NCI-H2196 (cell line): ENCODE data around the gene PEA15.

Experiments used
- DNase-seq: peaks from one replicate; lab custom pipeline; 2025; ENCODE audit not compliant: unreplicated experiment; lab: John Stamatoyannopoulos, UW

PEA15 gene

DNA sequence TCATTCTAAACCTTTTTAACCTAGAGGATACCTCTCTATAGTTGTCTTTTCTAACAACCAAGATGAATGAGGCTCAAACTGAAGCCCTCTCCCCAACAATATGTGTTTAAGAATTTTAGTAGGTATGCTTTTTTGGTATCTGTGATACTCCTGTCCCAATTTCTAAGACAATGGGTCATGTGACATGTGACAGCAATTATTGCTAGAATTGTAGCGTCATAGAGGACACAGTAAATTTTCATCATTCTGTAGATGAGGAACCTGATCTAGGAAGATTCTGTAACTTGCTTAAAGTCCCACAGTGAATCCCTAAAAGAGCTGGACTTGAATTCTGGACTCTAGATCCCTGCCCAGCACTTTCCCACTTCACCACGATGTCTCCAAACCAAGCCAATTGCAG, 26.5 kb upstream of the PEA15 start:
- DNase-seq, result no peak

DNA sequence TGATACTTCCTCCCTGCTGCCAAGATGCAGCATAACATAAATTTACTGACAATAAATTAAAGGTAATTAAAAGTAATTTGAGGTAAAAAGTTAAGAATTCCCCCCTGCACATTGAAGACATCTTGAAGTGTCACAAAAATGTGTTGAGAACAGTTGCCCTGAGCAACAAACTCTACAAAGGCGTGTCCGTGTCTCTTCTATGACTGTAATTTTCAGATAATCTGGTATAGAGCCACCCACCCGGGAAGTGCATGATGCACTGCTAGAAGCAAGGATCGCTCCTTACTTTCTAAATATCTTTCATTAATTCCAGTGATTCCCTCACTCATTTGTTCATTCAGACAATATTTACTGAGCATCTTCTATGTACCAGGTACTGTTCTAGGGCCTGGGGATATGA, 25.8 kb upstream of the PEA15 start:
- DNase-seq, result no peak

DNA sequence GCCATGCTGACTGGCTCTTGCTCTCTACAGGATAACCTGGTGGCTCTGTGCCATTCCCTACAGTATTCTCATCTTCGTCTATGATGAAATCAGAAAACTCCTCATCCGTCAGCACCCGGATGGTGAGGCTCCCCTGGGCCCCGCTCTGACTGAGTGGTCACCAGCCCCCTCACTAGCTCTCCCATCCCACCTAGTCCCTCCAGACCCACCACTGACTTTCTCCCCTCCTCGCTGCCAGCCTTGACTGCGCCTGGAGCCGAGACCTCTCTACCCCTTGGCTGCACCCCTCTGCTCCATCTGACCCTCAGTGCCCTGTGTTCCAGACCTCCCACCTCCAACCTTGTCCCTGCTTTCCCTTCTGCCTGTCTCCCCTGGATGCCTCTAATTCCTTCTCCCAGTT, 18.9 kb upstream of the PEA15 start:
- DNase-seq, result no peak

DNA sequence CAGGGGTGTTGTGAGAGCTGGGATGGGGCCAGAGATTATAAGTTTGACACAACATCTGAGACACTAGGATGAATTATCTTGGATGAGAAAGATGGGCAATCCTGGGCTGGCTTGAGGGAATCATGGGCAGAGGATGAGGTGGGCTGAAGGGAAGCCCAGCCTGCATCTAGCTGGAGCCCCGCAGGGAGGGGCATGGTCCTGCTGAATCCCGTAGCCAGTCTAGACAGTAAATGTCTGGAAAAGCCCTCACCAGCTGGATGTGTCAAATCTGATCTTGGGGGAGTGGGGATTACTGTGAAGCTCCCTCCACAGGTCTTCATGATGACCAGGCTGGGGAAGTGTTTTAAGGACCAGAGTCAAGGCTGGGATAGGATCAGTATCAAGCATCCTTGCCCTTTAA, 18.5 kb upstream of the PEA15 start:
- DNase-seq, result no peak

DNA sequence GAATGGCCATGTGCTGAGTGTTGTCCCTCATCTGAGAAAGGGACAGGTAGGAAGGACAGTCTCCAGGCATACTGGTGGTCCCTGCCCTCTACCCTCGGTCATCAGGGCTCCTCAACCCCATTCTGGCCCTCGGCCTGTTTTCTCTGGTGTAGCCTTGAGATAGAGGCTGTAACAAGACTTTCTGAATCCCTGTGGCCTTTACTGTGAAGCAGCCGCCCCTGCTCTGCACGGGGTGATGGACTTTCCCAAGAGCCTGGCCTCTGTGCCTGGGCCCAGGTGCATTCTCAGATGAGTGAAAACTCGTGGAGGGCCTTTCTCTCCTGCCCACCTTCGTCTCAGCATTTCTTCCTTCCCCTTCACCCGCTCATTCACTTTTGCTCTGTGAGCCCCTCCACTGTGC, 17.8 kb upstream of the PEA15 start:
- DNase-seq, result no peak

DNA sequence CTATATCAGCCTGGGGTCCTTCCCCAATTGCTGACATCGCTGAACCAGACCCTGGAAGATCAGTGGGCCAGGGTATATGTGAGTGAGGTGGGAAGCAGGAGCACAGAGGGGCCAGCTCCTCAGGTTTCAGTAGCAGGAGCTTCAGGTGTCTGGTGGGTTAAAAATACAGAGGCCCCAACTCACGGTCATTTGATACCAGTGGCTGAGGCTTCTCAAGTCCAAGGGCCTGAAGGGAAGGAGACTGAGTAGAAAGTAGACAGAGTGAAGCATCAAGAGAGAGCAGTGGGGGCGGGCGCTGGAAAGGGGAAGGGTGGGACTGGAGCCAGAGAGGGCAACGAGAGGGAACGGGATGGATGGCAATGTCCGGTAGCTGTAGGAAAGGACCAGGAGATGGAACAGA, 16.8 kb upstream of the PEA15 start:
- no peak for DNase-seq

DNA sequence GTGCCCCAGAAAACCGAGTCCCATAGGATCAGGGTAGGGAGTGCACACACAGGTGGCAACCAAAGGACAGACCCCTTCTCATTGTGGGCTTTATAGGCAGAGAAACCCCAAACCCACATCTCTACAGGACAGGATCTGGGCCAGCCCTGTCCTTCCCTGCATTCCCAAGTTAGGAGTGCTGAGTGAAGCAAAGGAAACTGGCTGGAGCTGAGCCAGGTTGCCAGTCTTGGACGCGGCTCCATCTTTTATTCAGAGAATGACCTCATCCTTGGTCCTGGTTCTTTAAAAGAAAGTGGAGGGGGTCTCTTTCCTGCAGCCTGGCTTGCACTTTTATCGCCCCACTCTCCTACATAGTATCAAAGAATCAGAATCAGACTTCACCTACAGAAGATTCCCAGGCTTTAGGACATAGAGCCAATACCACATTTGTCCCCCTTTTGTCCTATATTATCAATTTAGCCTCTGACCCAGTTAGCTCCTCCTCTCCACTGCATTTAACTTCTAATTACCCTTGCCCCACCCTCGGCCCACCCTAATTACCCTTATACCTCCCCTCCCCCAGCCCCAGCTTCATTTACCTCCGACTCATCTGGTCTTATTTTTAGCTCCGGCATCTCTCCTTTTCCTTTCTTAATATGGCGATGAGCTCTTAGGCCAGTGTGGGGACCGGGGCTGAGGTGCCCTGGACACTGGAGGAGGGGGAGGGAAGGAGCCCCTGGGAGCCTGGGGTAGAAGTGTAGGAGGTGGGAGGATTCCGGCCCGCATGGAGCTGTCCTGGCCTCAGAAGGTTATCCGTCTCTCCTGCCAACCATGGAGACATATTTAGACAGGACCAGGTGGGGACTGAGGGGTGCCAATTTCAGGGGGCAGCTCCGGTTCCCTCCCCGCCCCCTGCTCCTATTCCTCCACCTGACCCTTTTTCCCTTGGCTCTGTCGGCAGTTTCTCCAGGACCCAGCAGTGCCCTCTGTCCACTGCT, 15.2 kb upstream of the PEA15 start, which contains the start of gene CASQ1:
CASQ1 (plus strand) TSS at position 927 of the 977 bp plus-strand sequence. CDS start 177 bp downstream, outside the sequence.
- DNase-seq, result no peak

DNA sequence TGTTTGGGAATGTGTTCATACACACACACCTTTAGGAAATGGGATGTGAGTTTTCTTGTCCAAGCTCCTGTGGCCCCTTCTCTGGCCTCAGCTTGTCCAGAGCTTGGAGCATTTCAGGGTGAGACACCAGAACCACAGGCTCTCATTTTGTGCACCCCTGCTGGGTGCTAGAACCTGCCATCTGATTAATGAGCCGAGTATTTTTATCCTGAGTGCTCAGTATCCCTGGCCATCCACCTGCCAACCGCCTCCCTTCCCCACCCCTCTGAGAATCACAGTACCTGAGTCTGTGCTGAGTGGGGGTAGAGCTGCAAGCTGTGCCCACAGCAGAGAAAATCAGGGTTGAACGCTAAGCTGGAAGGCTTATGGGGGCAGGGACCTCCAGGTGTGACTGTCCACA, 13.4 kb upstream of the PEA15 start:
- no peak for DNase-seq

DNA sequence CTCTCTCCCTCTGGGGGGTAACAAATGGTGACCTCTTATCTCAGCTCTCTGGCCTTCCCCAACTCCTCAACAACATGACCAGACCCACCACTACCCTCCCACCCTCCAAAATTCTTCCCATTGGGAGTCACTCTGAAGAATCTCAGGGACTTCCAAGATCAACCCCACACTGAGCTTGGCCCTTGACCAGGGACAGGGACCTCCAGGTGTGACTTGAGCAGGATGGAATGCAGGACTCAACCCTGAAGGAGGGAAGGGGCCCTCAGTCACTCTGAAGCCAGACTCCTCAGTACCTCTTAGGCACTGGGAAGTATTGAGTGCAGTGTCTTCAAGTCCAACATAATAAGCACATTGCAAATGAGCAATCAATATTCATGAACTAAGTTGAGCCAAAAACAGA, 12.9 kb upstream of the PEA15 start:
- no peak for DNase-seq

DNA sequence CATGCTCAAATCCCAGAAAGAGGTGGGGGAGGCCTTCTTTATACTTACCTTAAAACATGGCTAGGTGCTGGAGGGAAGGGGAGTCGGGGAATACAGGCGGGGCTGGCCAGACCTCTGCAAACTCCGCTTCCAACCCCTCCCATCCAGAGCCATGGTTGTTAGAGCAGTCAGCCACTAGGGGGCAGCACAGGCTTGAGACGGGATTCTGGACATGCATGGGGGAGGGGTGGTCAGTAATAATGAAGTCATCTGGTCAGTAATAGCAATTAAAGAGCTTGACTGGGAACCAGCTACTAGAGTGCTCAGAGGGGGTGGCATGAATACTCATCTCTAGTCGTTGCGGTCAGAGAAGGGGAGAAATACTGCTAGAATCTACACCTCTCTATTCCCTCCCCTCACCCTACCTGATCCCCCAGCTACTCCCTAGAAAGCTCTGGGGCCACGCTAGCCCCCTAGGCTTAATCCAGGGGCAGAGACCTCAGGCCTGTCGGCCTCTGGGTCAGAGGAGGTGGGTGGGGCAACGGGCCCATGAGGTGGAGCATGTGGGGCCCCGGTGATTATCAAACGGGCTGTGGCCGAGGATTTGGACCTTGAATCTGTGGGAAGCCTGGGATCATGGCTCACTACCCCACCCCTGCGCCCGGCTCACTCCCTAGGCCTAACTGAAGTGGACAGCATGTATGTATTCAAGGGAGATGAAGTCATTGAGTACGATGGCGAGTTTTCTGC, 11.9 kb upstream of the PEA15 start:
- DNase-seq, result peak; percentile 90

DNA sequence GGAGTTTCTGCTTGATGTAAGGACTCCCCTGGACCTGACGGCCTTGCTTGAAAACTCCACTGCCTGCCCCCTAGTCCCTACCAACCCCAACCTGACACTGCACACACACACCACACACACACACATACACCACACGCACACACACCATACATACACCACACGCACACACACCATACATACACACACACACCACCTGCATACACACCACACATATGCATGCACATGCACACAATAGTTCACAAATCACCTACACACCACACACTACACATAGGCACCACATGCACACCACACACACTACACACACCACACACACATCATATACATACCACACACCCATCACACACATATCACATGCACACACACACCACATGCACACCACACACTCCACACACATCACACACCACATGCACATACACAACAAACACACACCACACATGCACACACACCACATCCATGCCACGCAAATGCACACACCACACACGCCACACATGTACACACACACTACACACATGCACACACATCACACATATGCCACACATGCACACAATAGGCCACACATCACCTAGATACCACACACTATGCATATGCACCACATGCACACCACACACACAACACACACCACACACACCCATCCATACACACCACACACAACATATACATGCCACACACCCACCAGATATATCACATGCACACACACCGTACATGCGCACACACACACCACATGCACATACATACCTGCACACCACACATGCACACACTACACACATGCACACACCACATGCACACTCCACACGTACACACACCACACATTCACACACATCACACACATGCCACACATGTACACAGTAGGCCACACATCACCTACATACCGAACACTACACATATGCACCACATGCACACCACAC, 11.1 kb upstream of the PEA15 start:
- no peak for DNase-seq

DNA sequence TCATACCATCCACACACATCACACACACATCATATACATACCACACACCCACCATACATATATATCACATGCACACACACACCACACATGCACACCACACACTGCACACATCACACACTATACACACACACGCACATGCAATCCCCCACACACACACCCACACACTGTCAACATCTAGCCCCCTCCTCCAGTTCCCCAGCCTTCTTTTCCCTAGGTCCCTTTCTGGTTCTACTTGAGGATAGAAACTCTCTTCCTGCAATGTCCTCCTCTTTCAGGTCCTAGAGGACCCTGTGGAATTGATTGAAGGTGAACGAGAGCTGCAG, 10.5 kb upstream of the PEA15 start:
- DNase-seq, result no peak

DNA sequence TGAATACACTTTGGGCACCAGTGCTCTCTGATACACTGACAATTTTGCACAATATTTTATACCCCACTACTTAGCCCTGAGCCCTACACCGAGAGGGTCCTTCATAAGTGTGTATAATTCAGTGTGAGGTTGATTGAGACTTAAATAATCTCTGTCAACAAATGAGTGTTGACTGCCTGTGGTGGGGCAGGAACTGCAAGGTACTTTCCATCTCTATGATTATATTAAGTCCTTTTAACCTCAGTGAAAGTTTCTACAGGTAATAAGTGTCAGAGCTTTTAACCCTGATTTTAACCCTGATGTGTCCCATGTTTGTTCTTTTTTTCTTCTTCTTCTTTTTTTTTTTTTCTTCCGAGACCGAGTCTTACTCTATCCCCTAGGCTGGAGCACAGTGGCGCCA, 9.0 kb upstream of the PEA15 start:
- no peak for DNase-seq

DNA sequence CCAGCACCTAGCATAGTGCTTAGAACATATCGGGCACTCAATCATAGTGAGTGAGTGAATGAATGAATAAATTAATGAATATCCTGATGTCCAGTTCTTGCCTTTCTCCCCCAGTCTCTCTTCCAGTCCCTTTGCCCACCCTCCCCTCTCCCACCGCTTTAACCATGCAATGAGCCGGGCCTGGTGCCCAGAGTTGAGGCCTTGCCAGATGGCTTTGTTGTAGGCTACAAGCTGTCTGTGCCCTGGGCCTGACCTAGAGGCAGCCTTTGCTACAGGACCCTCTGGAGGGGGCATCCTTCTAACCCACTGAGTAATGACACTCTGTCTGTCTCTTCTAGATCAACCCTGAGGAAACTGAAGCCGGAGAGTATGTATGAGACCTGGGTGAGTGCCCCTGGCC, 8.0 kb upstream of the PEA15 start:
- DNase-seq, result no peak

DNA sequence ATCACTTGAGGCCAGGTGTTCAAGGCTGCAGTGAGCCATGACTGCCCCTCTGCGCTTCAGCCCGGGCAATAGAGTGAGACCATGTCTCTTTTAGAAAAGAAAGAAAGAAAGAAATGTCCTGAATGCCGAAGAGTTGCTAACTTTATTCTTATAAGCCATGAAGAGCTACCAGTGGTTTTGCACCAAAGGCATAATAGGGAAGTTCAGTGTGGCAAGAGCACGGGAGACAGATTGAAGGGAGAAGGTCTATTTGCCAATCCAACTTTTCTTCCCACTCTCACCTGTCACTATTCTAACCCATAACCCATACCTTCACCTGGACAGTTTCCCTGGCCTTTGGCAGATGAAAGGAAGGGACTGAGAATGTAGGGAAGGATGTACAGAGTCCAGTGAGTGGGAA, 4.4 kb upstream of the PEA15 start:
- no peak for DNase-seq

DNA sequence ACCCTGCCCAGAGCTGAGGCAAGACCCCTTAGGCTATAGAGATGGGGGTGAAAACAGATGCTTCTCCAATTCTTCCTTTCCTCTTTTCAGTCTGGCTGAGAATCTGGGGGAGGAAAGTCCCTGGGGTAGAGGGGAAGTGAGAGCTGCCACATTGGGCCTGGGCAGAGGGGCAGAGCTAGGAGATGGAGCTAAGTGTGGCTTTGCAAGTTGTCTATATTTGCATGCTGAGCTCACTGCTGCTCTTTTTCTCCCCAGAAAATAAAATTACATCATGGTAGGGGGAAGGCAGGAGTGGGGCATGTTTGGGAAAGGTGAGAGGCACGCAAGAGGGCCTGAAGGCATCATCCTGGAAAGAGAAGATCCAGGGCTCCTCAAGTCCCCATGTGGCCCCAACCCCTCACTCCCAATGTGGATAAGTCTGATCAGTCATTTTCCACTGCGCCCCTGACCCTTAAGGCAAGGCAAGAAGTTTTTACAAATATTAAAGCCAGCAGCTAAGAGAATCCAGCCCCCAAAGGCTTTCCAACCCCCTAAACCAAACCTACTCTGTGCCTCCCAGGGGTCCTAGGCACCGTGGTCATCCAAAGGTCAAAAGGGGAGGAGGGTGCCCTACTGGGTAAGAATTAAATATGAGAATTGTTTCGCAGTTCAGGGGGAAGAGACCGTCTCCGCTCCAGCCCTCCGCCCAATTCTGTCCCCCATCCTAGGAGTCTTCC, 500 bp upstream of the PEA15 start:
- DNase-seq, result no peak

DNA sequence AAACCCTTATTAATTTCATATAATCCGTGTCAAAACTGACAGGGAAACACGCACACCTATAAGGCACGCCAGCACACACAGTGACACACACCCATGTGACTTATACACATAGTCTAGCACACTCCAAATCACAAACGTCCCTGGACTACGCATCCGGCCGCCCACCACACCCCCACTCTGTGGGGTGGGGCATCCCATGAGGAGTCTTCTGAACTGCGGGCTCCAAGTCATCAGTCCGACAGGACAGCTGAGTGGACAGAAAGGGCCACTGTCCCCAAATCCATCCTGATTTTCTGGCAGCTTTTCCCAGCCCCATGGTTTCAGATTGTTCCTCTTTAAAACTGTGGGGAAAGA, 829 bp downstream of the PEA15 start:
- no peak for DNase-seq

DNA sequence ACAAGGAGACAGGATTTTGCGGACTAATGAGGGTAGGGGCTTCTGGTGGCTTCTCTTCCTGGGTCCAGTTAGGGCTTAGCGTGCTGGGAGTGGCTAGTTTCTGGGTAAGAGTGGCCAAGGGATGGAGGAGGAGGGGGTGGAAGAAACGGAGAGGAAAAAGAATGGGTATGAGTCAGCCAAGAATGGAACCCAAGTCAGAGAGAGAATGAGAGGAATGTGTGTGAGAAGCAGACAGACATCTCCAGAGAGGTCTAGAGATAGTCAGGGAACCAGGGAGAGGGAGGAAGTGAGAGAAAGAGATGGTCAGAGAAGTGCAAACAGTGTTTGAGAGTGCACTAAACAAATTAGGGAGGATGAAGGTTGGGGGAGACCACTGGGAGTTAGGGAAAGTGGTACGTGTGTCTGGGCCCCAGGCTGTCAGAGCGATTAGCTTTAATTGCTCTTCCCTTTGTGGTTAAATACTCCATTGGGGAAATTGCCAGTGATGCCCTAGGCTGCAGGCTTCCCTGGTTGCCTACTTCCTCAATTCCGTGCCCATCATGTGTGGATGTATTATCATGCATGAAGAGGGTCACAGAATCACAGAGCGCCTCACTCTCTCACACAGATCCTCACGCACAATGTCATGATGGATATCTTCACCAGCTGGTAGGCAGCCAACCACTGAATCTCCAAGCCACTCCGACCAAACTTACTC, 1.4 kb downstream of the PEA15 start:
- DNase-seq, result no peak

DNA sequence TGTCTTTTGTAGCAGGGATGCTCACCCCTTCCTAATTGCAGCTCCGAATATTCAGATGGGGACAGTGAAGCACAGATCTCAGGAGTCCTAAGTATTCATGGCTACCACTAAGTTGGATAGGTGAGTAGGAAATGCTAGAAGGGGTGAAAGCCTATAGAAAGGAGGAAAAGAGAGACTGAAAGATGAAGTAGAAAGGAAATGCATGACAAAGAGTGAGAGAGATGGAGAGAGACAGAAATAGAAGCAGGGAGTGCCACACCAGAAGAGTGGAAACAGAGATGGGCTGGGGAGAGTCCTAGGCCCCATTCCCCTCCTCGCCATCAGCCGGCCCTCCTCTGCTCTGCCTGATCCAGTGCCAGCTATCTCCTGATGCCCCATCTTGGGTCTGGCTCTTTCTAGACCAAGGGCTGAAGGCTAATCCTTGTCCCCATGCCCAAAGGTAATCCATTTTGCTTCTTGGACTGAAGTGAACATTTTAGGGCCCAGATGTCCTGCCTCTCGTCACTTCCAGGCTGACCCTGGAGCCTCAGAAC, 2.0 kb downstream of the PEA15 start:
- no peak for DNase-seq
